Right cardiac atrium (tissue), 5 donors: ENCODE measurements around the gene PRR36. TPM values are rescaled to one million over a fixed set of nuclear protein-coding genes. Genes with fewer than 3 reads are reported as not detected.

Source experiments
- ATAC-seq, 2 donors: fragments of 200-7000 bp; cut with Tn5 transposase; one replicate each; pipeline versions ENCODE4 v1.8.0 to v1.9.1; 2020; ENCODE audit warnings: moderate library complexity in 2 of 2, mild to moderate bottlenecking in 1 of 2
- DNase-seq, 3 donors: peaks; one replicate each; pipeline ENCODE4 v3.0.0-alpha.2; 2020
- H3K27ac ChIP-seq: one replicate; pipeline ENCODE4 v1.5.1; 2013; ENCODE audit warnings: mild to moderate bottlenecking, low read length, control low read depth, moderate library complexity
- H3K27me3 ChIP-seq: one replicate; pipeline ENCODE4 v1.6.1; 2013; ENCODE audit not compliant: control insufficient read depth, insufficient read depth
- H3K4me1 ChIP-seq: one replicate; pipeline ENCODE4 v1.6.1; 2013; ENCODE audit warnings: low read length; ENCODE audit not compliant: control insufficient read depth, insufficient read depth
- H3K4me3 ChIP-seq: one replicate; pipeline ENCODE4 v1.5.1; 2013; ENCODE audit warnings: low read length, control low read depth
- H3K9me3 ChIP-seq: one replicate; pipeline ENCODE4 v1.6.1; 2013; ENCODE audit warnings: low read length; ENCODE audit not compliant: control insufficient read depth
- WGBS: extraction: QIAGEN DNeasy Blood & Tissue Kit; methylation state at CpG from one replicate; pipeline ENCODE4 v1.1.7; 2013; 5-methylcytosine and 5-hydroxymethylcytosine counted together
- intact Hi-C, 4 donors: fragments of 100-400 bp; cut with DNase I; formaldehyde crosslinking; loops; one replicate each; pipeline versions ENCODE4 v1.11.0 to v1.14.0; 2022 to 2023
- polyA plus RNA-seq: library from polyadenylated mRNA; stranded (reverse); fragments of 200-250 nt; gene quantifications from one replicate; pipeline ENCODE4 v1.2.3, GENCODE V29; 2013
- total RNA-seq, 4 donors: library from RNA; stranded (reverse); fragmentation: NEBNext Ultra II Directional; extraction: Animal tissue kit (Norgen Biotek cat#: 25700); gene quantifications; one replicate each; pipeline ENCODE4 v1.2.1, GENCODE V29; 2021
- donor health status: healthy with polysubstance abuse.
- donor health status: DM: no; HTN: yes; CAD: no.
- donor health status: DM: no; HTN: no; CAD: no.
- donor health status: DM: no; HTN: yes; CAD: no; lungs with severe emphysema.
- donor health status: DM: yes; HTN: yes; CAD: no.

PRR36 gene
- total and polyA plus RNA-seq, 5 donors, result 0.11 to 0.34 (median 0.29) TPM; not detected in 2

GRCh38 chr19:7879111-7879807, 5.1 kb upstream of the PRR36 start:
- no peak for DNase-seq
- H3K9me3 ChIP-seq, result no peaks in the 10 kb centered on the region
- whole genome bisulfite sequencing, result 75% methylated on average over 18 of the region's 18 CpGs
- H3K4me1 ChIP-seq, result no peaks in the 10 kb centered on the region
- ATAC-seq, result peak in 1 of 2 donors; percentile 35
- H3K4me3 ChIP-seq, result no peak overlapping the region
- H3K27ac ChIP-seq, result no peak overlapping the region
- intact Hi-C loops, result no loop called here
- no peaks in the 10 kb centered on the region for H3K27me3 ChIP-seq

- no peak for DNase-seq
- Histone ChIP-seq H3K27ac (no peak overlapping the region), H3K4me1 (no peaks in the 10 kb centered on the region), H3K27me3 (no peaks in the 10 kb centered on the region), H3K4me3 (no peak overlapping the region), H3K9me3 (no peaks in the 10 kb centered on the region)
- WGBS, result 62% methylated on average over 6 of the region's 6 CpGs
- no peak for ATAC-seq
- intact Hi-C loops, result no loop called here
These were observed 3.2 kb upstream of the PRR36 start for GRCh38 chr19:7877249-7877836.

- DNase-seq (no peak), ATAC-seq (no peak)
- 41% methylated on average over 12 of the region's 12 CpGs for whole genome bisulfite sequencing
- H3K4me1 ChIP-seq, result peaks cover 3% of the 10 kb centered on the region
- no peaks in the 10 kb centered on the region for H3K27me3 ChIP-seq
- H3K4me3 ChIP-seq, result no peak overlapping the region
- H3K9me3 ChIP-seq, result no peaks in the 10 kb centered on the region
- H3K27ac ChIP-seq, result no peak overlapping the region
- intact Hi-C loops, result no loop called here
These were observed 695 bp upstream of the PRR36 start for GRCh38 chr19:7874897-7875273.

GRCh38 chr19:7873304-7874075, 700 bp downstream of the PRR36 start:
- intact Hi-C loops, result no loop called here

GRCh38 chr19:7872306-7873204, 1.6 kb downstream of the PRR36 start:
- Histone ChIP-seq H3K27me3 (no peaks in the 10 kb centered on the region), H3K4me3 (no peak overlapping the region), H3K4me1 (peaks cover 3% of the 10 kb centered on the region), H3K9me3 (no peaks in the 10 kb centered on the region), H3K27ac (no peak overlapping the region)
- no peak for ATAC-seq
- peak in 1 of 3 donors; percentile 75 for DNase-seq
- intact Hi-C loops, result no loop called here
- 52% methylated on average over 47 of the region's 47 CpGs for WGBS

More at GRCh38 chr19:7873304-7874075, 700 bp downstream of the PRR36 start:
- DNase-seq (peak in 2 of 3 donors; percentile 46 to 62), ATAC-seq (no peak)
- Histone ChIP-seq H3K4me1 (peaks cover 3% of the 10 kb centered on the region), H3K27ac (no peak overlapping the region), H3K27me3 (no peaks in the 10 kb centered on the region), H3K9me3 (no peaks in the 10 kb centered on the region), H3K4me3 (peak overlapping the region; percentile 49)
- 13% methylated on average over 53 of the region's 53 CpGs for WGBS

- intact Hi-C loops, result no loop called here
- Histone ChIP-seq H3K4me1 (peaks cover 3% of the 10 kb centered on the region), H3K27ac (no peak overlapping the region), H3K9me3 (no peaks in the 10 kb centered on the region), H3K27me3 (no peaks in the 10 kb centered on the region), H3K4me3 (no peak overlapping the region)
- ATAC-seq, result peak; percentile 63 to 66
- 7% methylated on average over 33 of the region's 33 CpGs for WGBS
- DNase-seq, result peak; percentile 88 to 95 (median 92)
These were observed 2.5 kb downstream of the PRR36 start for GRCh38 chr19:7871437-7872305.

GRCh38 chr19:7870571-7871436, 3.4 kb downstream of the PRR36 start:
- DNase-seq (peak; percentile 45 to 87 (median 78)), ATAC-seq (no peak)
- H3K9me3 ChIP-seq, result no peaks in the 10 kb centered on the region
- intact Hi-C loops, result no loop called here
- peaks cover 3% of the 10 kb centered on the region for H3K4me1 ChIP-seq
- WGBS, result 69% methylated on average over 11 of the region's 11 CpGs
- no peaks in the 10 kb centered on the region for H3K27me3 ChIP-seq
- no peak overlapping the region for H3K27ac ChIP-seq
- no peak overlapping the region for H3K4me3 ChIP-seq

- Histone ChIP-seq H3K4me1 (peaks cover 3% of the 10 kb centered on the region), H3K27me3 (no peaks in the 10 kb centered on the region), H3K4me3 (peak overlapping the region; percentile 29), H3K9me3 (no peaks in the 10 kb centered on the region), H3K27ac (no peak overlapping the region)
- WGBS, result 23% methylated on average over 30 of the region's 30 CpGs
- ATAC-seq (peak; percentile 1 to 6), DNase-seq (peak; percentile 61 to 87 (median 82))
- intact Hi-C loops, result no loop called here
These were observed 4.2 kb downstream of the PRR36 start for GRCh38 chr19:7869910-7870511.

- 3% methylated on average over 47 of the region's 47 CpGs for WGBS
- H3K4me1 ChIP-seq, result peaks cover 3% of the 10 kb centered on the region
- ATAC-seq (peak; percentile 45 to 62), DNase-seq (peak in 2 of 3 donors; percentile 48 to 86)
- H3K27me3 ChIP-seq, result no peaks in the 10 kb centered on the region
- no peak overlapping the region for H3K27ac ChIP-seq
- H3K4me3 ChIP-seq, result peak overlapping the region; percentile 29
- H3K9me3 ChIP-seq, result no peaks in the 10 kb centered on the region
- intact Hi-C loops, result no loop called here
These were observed 4.7 kb downstream of the PRR36 start for GRCh38 chr19:7869453-7869909.
